H1 (cell line): ENCODE measurements around the gene ALDH7A1. TPM values are rescaled to one million over a fixed set of nuclear protein-coding genes. Genes with fewer than 3 reads are reported as not detected.

ENCODE experiments used
- CTCF ChIA-PET: fragments of 300-600 bp; sonication (Branson Sonifier 250); formaldehyde crosslinking; loops from one replicate; lab custom pipeline; 2021; ENCODE audit not compliant: partially characterized antibody; lab: Charles Lee
- POLR2A ChIA-PET: fragments of 300-600 bp; sonication (Branson Sonifier 250); formaldehyde crosslinking; loops from one replicate; lab custom pipeline; 2021; ENCODE audit warnings: inconsistent platforms; ENCODE audit not compliant: partially characterized antibody; lab: Charles Lee
- DNase-seq, 2 experiments: peaks; one replicate each; pipeline versions ENCODE4 v3.0.0 to v3.0.0-alpha.2; 2010 to 2022; ENCODE audit warnings: low spot score in 2 of 2, low read depth in 1 of 2, mixed read lengths in 1 of 2
- FAIRE-seq: peaks from 2 replicates; lab custom pipeline; 2011; peaks lifted over from hg19 to GRCh38; lab: Jason Lieb, UNC
- H2AFZ ChIP-seq: 2 replicates; pipeline ENCODE4 v1.8.1; 2012; ENCODE audit warnings: low read length, inconsistent platforms
- H2AK5ac ChIP-seq: 2 replicates; pipeline ENCODE4 v1.6.1; 2013; ENCODE audit warnings: low read depth, low read length
- H2BK120ac ChIP-seq: replicated peaks from 2 replicates; pipeline ENCODE3; 2013; ENCODE audit warnings: low read depth, low read length, inconsistent platforms
- H2BK12ac ChIP-seq: 2 replicates; pipeline ENCODE4 v1.6.1; 2013; ENCODE audit warnings: low read depth, low read length
- H2BK15ac ChIP-seq: 2 replicates; pipeline ENCODE4 v1.6.1; 2013; ENCODE audit warnings: low read length
- H2BK20ac ChIP-seq: 2 replicates; pipeline ENCODE4 v1.6.1; 2013; ENCODE audit warnings: low read length
- H2BK5ac ChIP-seq: 2 replicates; pipeline ENCODE4 v1.6.1; 2013; ENCODE audit warnings: low read depth, low read length
- H3K14ac ChIP-seq: 2 replicates; pipeline ENCODE4 v1.6.1; 2013; ENCODE audit warnings: inconsistent platforms; ENCODE audit not compliant: insufficient read length
- H3K18ac ChIP-seq: 2 replicates; pipeline ENCODE4 v1.6.1; 2013; ENCODE audit warnings: low read length; ENCODE audit errors: extremely low read depth
- H3K23ac ChIP-seq: 2 replicates; pipeline ENCODE4 v1.6.1; 2013; ENCODE audit warnings: inconsistent platforms; ENCODE audit not compliant: insufficient read length
- H3K23me2 ChIP-seq: 2 replicates; pipeline ENCODE4 v1.6.1; 2013; ENCODE audit warnings: low read depth, low read length
- H3K27ac ChIP-seq: 2 replicates; pipeline ENCODE4 v1.6.1; 2011; ENCODE audit warnings: low read depth, low read length, inconsistent platforms
- H3K27me3 ChIP-seq, 4 experiments: replicated peaks in 1 of 4; 1 replicate in 1 of 4; 2 replicates in 3 of 4; pipeline versions ENCODE4 v1.6.1 to v1.8.1; 2011 to 2013; ENCODE audit warnings: low read length in 3 of 4, mild to moderate bottlenecking in 3 of 4, inconsistent platforms in 2 of 4, mixed read lengths in 2 of 4, moderate library complexity in 1 of 4; ENCODE audit not compliant: control insufficient read depth in 3 of 4, insufficient read depth in 3 of 4; ENCODE audit errors: extremely low read depth in 1 of 4
- H3K36me3 ChIP-seq, 4 experiments: 2 replicates each; pipeline versions ENCODE4 v1.6.1 to v1.8.1; 2011 to 2013; ENCODE audit warnings: mild to moderate bottlenecking in 4 of 4, low read length in 3 of 4, moderate library complexity in 2 of 4, control low read depth in 1 of 4, inconsistent platforms in 1 of 4; ENCODE audit not compliant: insufficient read depth in 4 of 4, control insufficient read depth in 2 of 4
- H3K4ac ChIP-seq: replicated peaks from 2 replicates; pipeline ENCODE3; 2013; ENCODE audit warnings: low read length, low read depth, mixed read lengths, inconsistent platforms; ENCODE audit not compliant: insufficient read length
- H3K4me1 ChIP-seq, 4 experiments: replicated peaks in 1 of 4; 1 replicate in 1 of 4; 2 replicates in 3 of 4; pipeline versions ENCODE4 v1.6.1 to v1.8.1; 2011 to 2013; ENCODE audit warnings: low read length in 3 of 4, inconsistent platforms in 2 of 4, mixed read lengths in 1 of 4; ENCODE audit not compliant: insufficient read depth in 4 of 4, control insufficient read depth in 3 of 4
- H3K4me2 ChIP-seq, 2 experiments: 2 replicates each; pipeline versions ENCODE4 v1.6.1 to v1.8.1; 2011 to 2013; ENCODE audit warnings: low read depth in 2 of 2, low read length in 2 of 2, control low read depth in 1 of 2, inconsistent platforms in 1 of 2, mild to moderate bottlenecking in 1 of 2; ENCODE audit not compliant: insufficient read depth in 1 of 2
- H3K4me3 ChIP-seq, 4 experiments: fragments of 200-600, 300-600 bp in 1 of 4; sonication (generic), shearing (Covaris generic), sonication (Bioruptor Twin) in 1 of 4; 2 replicates each; pipeline versions ENCODE4 v1.5.1 to v1.8.1; 2011 to 2016; ENCODE audit warnings: low read length in 4 of 4, low read depth in 3 of 4, control low read depth in 2 of 4, inconsistent platforms in 2 of 4, mild to moderate bottlenecking in 2 of 4, mixed read lengths in 1 of 4, moderate library complexity in 1 of 4; ENCODE audit not compliant: insufficient read depth in 2 of 4; ENCODE audit errors: extremely low read depth in 1 of 4
- H3K56ac ChIP-seq: replicated peaks from 2 replicates; pipeline ENCODE3; 2013; ENCODE audit warnings: low read depth, mild to moderate bottlenecking, mixed read lengths, low read length, inconsistent platforms; ENCODE audit not compliant: insufficient read length
- H3K79me1 ChIP-seq: 2 replicates; pipeline ENCODE4 v1.6.1; 2013; ENCODE audit warnings: low read depth, low read length, control low read depth
- H3K79me2 ChIP-seq, 2 experiments: 2 replicates each; pipeline versions ENCODE4 v1.6.1 to v1.8.1; 2012 to 2013; ENCODE audit warnings: low read length in 2 of 2, mild to moderate bottlenecking in 2 of 2, inconsistent platforms in 1 of 2; ENCODE audit not compliant: insufficient read depth in 2 of 2, control insufficient read depth in 1 of 2
- H3K9ac ChIP-seq, 4 experiments: replicated peaks in 1 of 4; 1 replicate in 1 of 4; 2 replicates in 3 of 4; pipeline versions ENCODE4 v1.6.1 to v1.8.1; 2011 to 2013; ENCODE audit warnings: low read depth in 3 of 4, low read length in 3 of 4, control low read depth in 2 of 4, mild to moderate bottlenecking in 2 of 4, moderate library complexity in 2 of 4, inconsistent platforms in 1 of 4; ENCODE audit errors: extremely low read depth in 1 of 4
- H3K9me3 ChIP-seq, 2 experiments: 2 replicates each; pipeline versions ENCODE4 v1.6.1 to v1.8.1; 2012 to 2013; ENCODE audit warnings: mild to moderate bottlenecking in 2 of 2, moderate library complexity in 2 of 2, control low read depth in 1 of 2, inconsistent platforms in 1 of 2, low read depth in 1 of 2, low read length in 1 of 2, mixed read lengths in 1 of 2; ENCODE audit not compliant: insufficient read depth in 2 of 2
- H4K20me1 ChIP-seq, 2 experiments: replicated peaks in 1 of 2; 2 replicates each; pipeline versions ENCODE3 to v1.8.1; 2011 to 2013; ENCODE audit warnings: inconsistent platforms in 2 of 2, low read length in 2 of 2, mild to moderate bottlenecking in 1 of 2; ENCODE audit not compliant: insufficient read depth in 2 of 2, control insufficient read depth in 1 of 2
- H4K5ac ChIP-seq: 2 replicates; pipeline ENCODE4 v1.6.1; 2013; ENCODE audit warnings: low read length, low read depth, mixed read lengths, inconsistent platforms; ENCODE audit not compliant: insufficient read length
- H4K8ac ChIP-seq: 2 replicates; pipeline ENCODE4 v1.8.0; 2013; ENCODE audit warnings: mild to moderate bottlenecking, moderate library complexity, low read length, inconsistent platforms; ENCODE audit not compliant: insufficient read depth; ENCODE audit errors: extremely low read depth
- H4K91ac ChIP-seq: replicated peaks from 2 replicates; pipeline ENCODE3; 2013; ENCODE audit warnings: low read length, mixed read lengths, inconsistent platforms; ENCODE audit not compliant: insufficient read length
- HDAC2 ChIP-seq, 2 experiments: fragments of 300-600 bp in 1 of 2; sonication (generic) in 1 of 2; IDR thresholded peaks; 2 replicates each; pipeline ENCODE4 v1.6.1; 2011 to 2012; ENCODE audit warnings: low read depth in 2 of 2, low read length in 2 of 2, mild to moderate bottlenecking in 2 of 2, moderate library complexity in 2 of 2, borderline replicate concordance in 1 of 2, inconsistent platforms in 1 of 2
- SRF ChIP-seq: IDR thresholded peaks from 2 replicates; pipeline ENCODE4 v1.6.1; 2011; ENCODE audit warnings: mild to moderate bottlenecking, low read depth, low read length, moderate library complexity
- WGBS, 2 experiments: shearing (Covaris generic) in 1 of 2; methylation state at CpG; one replicate each; pipeline versions ENCODE4 v1.1.6 to v1.1.7; 2013 to 2015; ENCODE audit warnings: low lambda C conversion rate in 2 of 2, mixed read lengths in 2 of 2, inconsistent platforms in 1 of 2, low coverage in 1 of 2, missing lambda C conversion rate in 1 of 2; ENCODE audit not compliant: insufficient replicate concordance in 2 of 2, insufficient coverage in 1 of 2, insufficient read length in 1 of 2; ENCODE audit errors: extremely low coverage in 1 of 2, missing lambda C conversion rate in 1 of 2; 5-methylcytosine and 5-hydroxymethylcytosine counted together
- polyA plus RNA-seq, 7 experiments: library from polyadenylated mRNA; depleted of rRNA in 3 of 7; stranded (reverse) in 5 of 7; unstranded in 2 of 7; fragments of >200 nt in 5 of 7; fragments of 200-250 nt in 2 of 7; gene quantifications; 1 replicate in 5 of 7; 2 replicates in 1 of 7; 4 replicates in 1 of 7; pipeline versions ENCODE4 v1.2.1 to v1.2.3, GENCODE V29; 2011 to 2013; ENCODE audit warnings: missing spikeins in 2 of 7, mixed read lengths in 2 of 7
- total RNA-seq: library from RNA; stranded (reverse); fragmentation: NEBNext Ultra II Directional; extraction: Animal tissue kit (Norgen Biotek cat#: 25700); gene quantifications from 2 replicates; pipeline ENCODE4 v1.2.1, GENCODE V29; 2021

ALDH7A1 gene
- total and polyA plus RNA-seq, 2 of the 8 experiments (the other 6 are each of a cell fraction or from before 2014, with no cell fraction given), result 99.6 to 225 TPM

DNA sequence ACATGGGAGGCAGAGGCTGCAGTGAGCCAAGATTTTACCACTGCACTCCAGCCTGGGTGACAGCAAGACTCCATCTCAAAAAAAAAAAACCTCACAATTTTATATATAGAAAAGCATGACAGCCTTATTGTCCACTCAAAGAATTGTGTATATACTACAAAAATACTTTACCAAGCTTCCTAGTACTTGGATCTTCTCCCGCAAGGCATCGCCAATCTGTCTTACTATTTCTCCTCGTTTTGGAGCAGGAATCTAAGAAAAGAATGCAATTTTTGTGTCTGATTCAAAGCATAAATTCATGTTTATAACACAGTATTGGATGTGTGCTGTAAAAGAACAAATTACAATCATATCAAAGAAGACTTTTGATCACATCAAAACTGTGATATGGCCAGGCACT is 11.3 kb downstream of the ALDH7A1 start:
- Histone ChIP-seq H2AK5ac (no peak overlapping the region), H2BK12ac (no peak overlapping the region), H3K79me1 (no peaks in the 10 kb centered on the region; the same call in 1 of the 2 replicates), H3K23ac (no peak overlapping the region), H3K27ac (no peak overlapping the region), H3K79me2 (peaks cover 0 to 3% of the 10 kb centered on the region in 2 experiments; a peak in 2 of 4 replicates), H3K4me2 (no peak overlapping the region), H3K56ac (no peak overlapping the region), H3K14ac (no peak overlapping the region), H2AFZ (no peak overlapping the region), H2BK120ac (no peak overlapping the region), H3K27me3 (no peaks in the 10 kb centered on the region), H2BK5ac (no peak overlapping the region), H3K4me3 (no peak overlapping the region), H2BK15ac (no peak overlapping the region), H3K18ac (no peak overlapping the region), H3K36me3 (peaks cover 17 to 83% (median 54%) of the 10 kb centered on the region in 4 experiments), H3K23me2 (no peaks in the 10 kb centered on the region), H4K8ac (no peak overlapping the region), H2BK20ac (no peak overlapping the region), H4K5ac (no peak overlapping the region), H4K91ac (no peak overlapping the region), H3K4me1 (no peaks in the 10 kb centered on the region), H3K9ac (no peak overlapping the region), H3K4ac (no peak overlapping the region), H3K9me3 (no peaks in the 10 kb centered on the region), H4K20me1 (peaks cover 0 to 2% of the 10 kb centered on the region in 2 experiments)
- 97% methylated on average over 3 of the region's 3 CpGs; no CpG with 5 or more reads in 1 of the 2 experiments for WGBS, 2 experiments
- DNase-seq, result no peak
- POLR2A ChIA-PET, result no interaction called here
- no peak for FAIRE-seq
- CTCF ChIA-PET, result no interaction called here
- TF ChIP-seq SRF, result no peak
- TF ChIP-seq HDAC2 (IDR thresholded peaks at IDR 0.05; ENCODE audit: borderline replicate concordance in 1 of 2, low read depth in 2 of 2, low read length in 2 of 2), result no peak
